Measurements from ENCODE around the gene PPT1. TPM values are rescaled to one million over a fixed set of nuclear protein-coding genes. Genes with fewer than 3 reads are reported as not detected.

PPT1 gene
- total and polyA plus RNA-seq, 2 of the 4 experiments (the other 2 are of a cell fraction) = 22.7 to 55.4 TPM

DNA sequence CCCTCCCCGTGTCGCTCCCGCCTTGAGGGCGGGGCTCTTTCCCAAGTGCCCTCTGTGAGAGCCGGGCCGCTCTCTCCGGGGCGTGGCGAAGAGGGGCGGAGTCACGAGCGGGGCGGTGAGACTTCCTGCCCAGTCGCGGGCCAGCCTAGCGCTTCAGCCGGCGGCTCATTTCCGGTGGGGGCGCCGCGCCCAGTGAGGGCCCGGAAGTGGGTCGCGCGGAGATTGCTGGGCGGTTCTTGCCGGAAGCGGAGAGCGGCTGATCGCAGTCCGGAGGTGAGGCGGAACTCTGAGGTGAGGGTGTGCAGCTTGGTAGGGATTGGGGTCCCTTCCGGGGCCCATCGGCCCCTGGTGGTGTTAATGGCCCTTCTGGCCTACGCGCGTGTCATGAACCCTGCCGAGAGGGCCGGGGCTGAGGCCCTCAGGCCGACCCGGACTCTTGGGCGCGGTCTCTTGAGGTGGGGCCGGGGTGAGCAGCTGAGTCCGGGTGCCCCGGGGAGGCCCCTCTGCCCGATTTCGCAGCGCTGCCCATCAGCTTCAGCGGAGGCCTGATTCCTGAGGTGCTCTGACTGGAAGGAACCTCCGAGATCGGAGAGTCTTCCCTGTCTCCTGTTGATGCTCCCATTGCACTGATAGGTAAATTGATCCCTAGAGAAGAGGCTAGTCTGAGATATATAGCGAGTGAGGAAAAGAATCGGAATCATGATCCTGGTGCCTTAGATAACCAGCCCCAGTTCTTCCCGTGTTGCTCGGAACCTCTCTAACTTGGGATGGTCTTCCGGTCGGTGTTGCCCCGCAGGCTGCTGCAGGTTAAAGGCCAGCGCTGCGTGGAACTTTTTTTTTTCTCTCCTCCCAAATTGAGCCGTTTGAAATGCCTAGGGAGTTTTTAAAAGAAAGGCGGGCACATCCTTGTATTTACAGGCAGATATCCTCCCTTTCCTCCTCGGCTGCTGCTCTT, 56.3 kb downstream of the PPT1 start, which contains the start of gene CAP1:
TSS of gene CAP1 (plus strand) at position 219 of the 955 bp plus-strand sequence. CDS start 18,618 bp downstream, outside the sequence.
- H3K27ac ChIP-seq (ENCODE audit: insufficient read depth, low read length) = peak within 1 kb of the TSS; percentile 96
- H3K23ac ChIP-seq (ENCODE audit: low read depth, low read length) = peak within 1 kb of the TSS; percentile 99
- 0 out of 2 replicates have a peak, but pooled peaks have one; percentile 22 for TF ChIP-seq CEBPB (IDR thresholded peaks at IDR 0.05; ENCODE audit: low read depth, low read length)
- TF ChIP-seq, protein P1, sequence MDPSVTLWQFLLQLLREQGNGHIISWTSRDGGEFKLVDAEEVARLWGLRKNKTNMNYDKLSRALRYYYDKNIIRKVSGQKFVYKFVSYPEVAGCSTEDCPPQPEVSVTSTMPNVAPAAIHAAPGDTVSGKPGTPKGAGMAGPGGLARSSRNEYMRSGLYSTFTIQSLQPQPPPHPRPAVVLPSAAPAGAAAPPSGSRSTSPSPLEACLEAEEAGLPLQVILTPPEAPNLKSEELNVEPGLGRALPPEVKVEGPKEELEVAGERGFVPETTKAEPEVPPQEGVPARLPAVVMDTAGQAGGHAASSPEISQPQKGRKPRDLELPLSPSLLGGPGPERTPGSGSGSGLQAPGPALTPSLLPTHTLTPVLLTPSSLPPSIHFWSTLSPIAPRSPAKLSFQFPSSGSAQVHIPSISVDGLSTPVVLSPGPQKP (IDR thresholded peaks at IDR 0.05; ENCODE audit: borderline replicate concordance, low read depth, low read length) = peak; percentile 74; the same call in 1 of the 2 replicates
- no peak for TF ChIP-seq FOS (IDR thresholded peaks at IDR 0.05; ENCODE audit: low read depth, low read length)
- no peak for TF ChIP-seq SMC3 (IDR thresholded peaks at IDR 0.05; ENCODE audit: low read depth, low read length)
- no peak; the same call in 1 of the 2 replicates for TF ChIP-seq BHLHE40 (IDR thresholded peaks at IDR 0.05; ENCODE audit: low read depth, low read length)
- TF ChIP-seq, protein P2, sequence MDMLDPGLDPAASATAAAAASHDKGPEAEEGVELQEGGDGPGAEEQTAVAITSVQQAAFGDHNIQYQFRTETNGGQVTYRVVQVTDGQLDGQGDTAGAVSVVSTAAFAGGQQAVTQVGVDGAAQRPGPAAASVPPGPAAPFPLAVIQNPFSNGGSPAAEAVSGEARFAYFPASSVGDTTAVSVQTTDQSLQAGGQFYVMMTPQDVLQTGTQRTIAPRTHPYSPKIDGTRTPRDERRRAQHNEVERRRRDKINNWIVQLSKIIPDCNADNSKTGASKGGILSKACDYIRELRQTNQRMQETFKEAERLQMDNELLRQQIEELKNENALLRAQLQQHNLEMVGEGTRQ (IDR thresholded peaks at IDR 0.05; ENCODE audit: low read depth, low read length) = peak; percentile 81
- TF ChIP-seq, protein P3, sequence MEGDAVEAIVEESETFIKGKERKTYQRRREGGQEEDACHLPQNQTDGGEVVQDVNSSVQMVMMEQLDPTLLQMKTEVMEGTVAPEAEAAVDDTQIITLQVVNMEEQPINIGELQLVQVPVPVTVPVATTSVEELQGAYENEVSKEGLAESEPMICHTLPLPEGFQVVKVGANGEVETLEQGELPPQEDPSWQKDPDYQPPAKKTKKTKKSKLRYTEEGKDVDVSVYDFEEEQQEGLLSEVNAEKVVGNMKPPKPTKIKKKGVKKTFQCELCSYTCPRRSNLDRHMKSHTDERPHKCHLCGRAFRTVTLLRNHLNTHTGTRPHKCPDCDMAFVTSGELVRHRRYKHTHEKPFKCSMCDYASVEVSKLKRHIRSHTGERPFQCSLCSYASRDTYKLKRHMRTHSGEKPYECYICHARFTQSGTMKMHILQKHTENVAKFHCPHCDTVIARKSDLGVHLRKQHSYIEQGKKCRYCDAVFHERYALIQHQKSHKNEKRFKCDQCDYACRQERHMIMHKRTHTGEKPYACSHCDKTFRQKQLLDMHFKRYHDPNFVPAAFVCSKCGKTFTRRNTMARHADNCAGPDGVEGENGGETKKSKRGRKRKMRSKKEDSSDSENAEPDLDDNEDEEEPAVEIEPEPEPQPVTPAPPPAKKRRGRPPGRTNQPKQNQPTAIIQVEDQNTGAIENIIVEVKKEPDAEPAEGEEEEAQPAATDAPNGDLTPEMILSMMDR (conservative IDR thresholded peaks at IDR 0.05; ENCODE audit: low read depth, low read length) = no peak
- TF ChIP-seq RFX5 (IDR thresholded peaks at IDR 0.05; ENCODE audit: low read depth, low read length) = no peak
- no peak for TF ChIP-seq CHD1 (IDR thresholded peaks at IDR 0.05; ENCODE audit: low read depth, low read length)
- peak; percentile 92 for TF ChIP-seq MAZ (IDR thresholded peaks at IDR 0.05; ENCODE audit: borderline replicate concordance, low read depth, low read length)
- no peak for TF ChIP-seq MAFK (IDR thresholded peaks at IDR 0.05; ENCODE audit: low read depth, low read length)
- TF ChIP-seq POLR2A (IDR thresholded peaks at IDR 0.05; ENCODE audit: low read depth, low read length) = peak; percentile 70
- peak; percentile 28 for TF ChIP-seq RCOR1 (IDR thresholded peaks at IDR 0.05; ENCODE audit: insufficient replicate concordance, low read length)

More for the DNA sequence above, 56.3 kb downstream of the PPT1 start, which contains the start of gene CAP1:
- no peaks in the 10 kb centered on the region for H3K27me3 ChIP-seq (ENCODE audit: control insufficient read depth, insufficient read depth, low read length)
- POLR2A ChIA-PET (ENCODE audit: unreplicated experiment) = interaction anchor here (0.5 to 1.0 kb wide), 6 partner anchors 9 to 1636 kb away, joined by 3 to 5 read pairs (median 4); no protein-coding TSS in a partner anchor
- peaks cover 0 to 22% of the 10 kb centered on the region in 2 experiments; a peak in 2 of 4 replicates for H3K79me1 ChIP-seq (ENCODE audit: low read depth in 1 of 2, low read length in 2 of 2)
- intact Hi-C loops (cut with micrococcal nuclease) (no loop called here), dilution Hi-C loops (cut with HindIII; ENCODE audit: low sequenced_read_pairs, unreplicated experiment) (no loop called here), in situ Hi-C loops (cut with MboI; ENCODE audit: low sequenced_read_pairs) (no loop called here)
- peak within 1 kb of the TSS; percentile 100 for H4K91ac ChIP-seq (ENCODE audit: insufficient read depth, low read depth, low read length)
- peak within 1 kb of the TSS; percentile 80 for H3K4me3 ChIP-seq (ENCODE audit: insufficient read depth, low read depth, low read length)
- BruUV-seq (replicated peaks) = TSS peak; percentile 75
- H3K56ac ChIP-seq (ENCODE audit: extremely low read depth, insufficient read depth, low read length) = peak within 1 kb of the TSS; percentile 100
- H2AK5ac ChIP-seq (ENCODE audit: low read depth, low read length) = peak within 1 kb of the TSS; percentile 100
- ATAC-seq (ENCODE audit: low read depth) = peak; percentile 93
- H2AK9ac ChIP-seq (replicated peaks; ENCODE audit: low read depth, low read length, poor library complexity) = peak within 1 kb of the TSS; percentile 99
- H4K20me1 ChIP-seq (ENCODE audit: insufficient read depth, low read length) = peaks cover 48% of the 10 kb centered on the region
- H2BK5ac ChIP-seq (ENCODE audit: low read depth, low read length, poor library complexity, severe bottlenecking) = peak within 1 kb of the TSS; percentile 97
- CTCF ChIA-PET = no interaction called here
- peak within 1 kb of the TSS; percentile 96 for H4K5ac ChIP-seq (ENCODE audit: low read depth, low read length)
- peak within 1 kb of the TSS; percentile 100 for H3K14ac ChIP-seq (replicated peaks; ENCODE audit: low read depth, low read length)
- DNase-seq = peak; percentile 98
- H3K9ac ChIP-seq (ENCODE audit: low read depth, low read length) = peak within 1 kb of the TSS; percentile 98
- peak within 1 kb of the TSS; percentile 96 for H3K4me2 ChIP-seq (ENCODE audit: low read depth, low read length)
- peak within 1 kb of the TSS; percentile 97 for H2BK120ac ChIP-seq (ENCODE audit: low read depth, low read length)
- 0% methylated on average over 13 of the region's 65 CpGs; no CpG with 5 or more reads in 1 of the 2 experiments for WGBS, 2 experiments (ENCODE audit: extremely low coverage in 2 of 2, insufficient read length in 1 of 2)
- peak within 1 kb of the TSS; percentile 89 for H2BK15ac ChIP-seq (ENCODE audit: low read depth, low read length)
- peak within 1 kb of the TSS; percentile 89 for H2AFZ ChIP-seq (replicated peaks; ENCODE audit: low read length, poor library complexity)
- peaks cover 6% of the 10 kb centered on the region for H3K36me3 ChIP-seq (ENCODE audit: control insufficient read depth, insufficient read depth, low read length)
- no peaks in the 10 kb centered on the region for H3K9me3 ChIP-seq (ENCODE audit: control insufficient read depth, insufficient read depth, low read length)
- H3K4ac ChIP-seq (ENCODE audit: low read depth, low read length) = peak within 1 kb of the TSS; percentile 100
- H2BK20ac ChIP-seq (ENCODE audit: low read depth, low read length) = peak within 1 kb of the TSS; percentile 50; the same call in 1 of the 2 replicates
- peak within 1 kb of the TSS; percentile 98 to 99 for H4K8ac ChIP-seq (ENCODE audit: low read depth in 2 of 2, low read length in 2 of 2)
- peaks cover 9% of the 10 kb centered on the region for H3K4me1 ChIP-seq (ENCODE audit: control insufficient read depth, insufficient read depth, low read length)
- peak within 1 kb of the TSS; percentile 96 for H3K18ac ChIP-seq (ENCODE audit: low read depth, low read length)
- H3K9me1 ChIP-seq (ENCODE audit: insufficient read depth, low read length) = peaks cover 12% of the 10 kb centered on the region
